Prostate gland (tissue), 2 donors: Measurements from ENCODE around the gene LARGE1.
A peak's percentile ranks its signal among the peaks of the same experiment; 100 is the strongest.

Experiments
- CTCF ChIP-seq, 4 experiments: fragments of 200-600 bp in 2 of 4; fragments of 450-650 bp in 2 of 4; sonication (generic) in 2 of 4; IDR thresholded peaks; 1 replicate in 3 of 4; 2 replicates in 1 of 4; pipeline ENCODE4 v1.5.1; 2016 to 2019; ENCODE audit warnings: antibody characterized with exemption in 4 of 4, mild to moderate bottlenecking in 2 of 4, moderate library complexity in 2 of 4
- POLR2A ChIP-seq: fragments of 450-650 bp; IDR thresholded peaks from one replicate; pipeline ENCODE4 v1.6.1; 2016; ENCODE audit warnings: antibody characterized with exemption, mild to moderate bottlenecking
- POLR2AphosphoS5 ChIP-seq: sonication (generic); formaldehyde crosslinking; IDR thresholded peaks from one replicate; pipeline ENCODE4 v1.6.1; 2017; ENCODE audit warnings: antibody characterized with exemption

- TF ChIP-seq CTCF (IDR thresholded peaks at IDR 0.05), result no peak
- no peak for TF ChIP-seq POLR2A
- peak; percentile 40 for TF ChIP-seq POLR2AphosphoS5
These were observed 461.1 kb downstream of the LARGE1 start for GRCh38 chr22:33459137-33459536.
